GM18517 (cell line): Measurements from ENCODE around the gene AK3.
"Not testable (repeated sequence)": the region's sequence is repeated elsewhere in the genome, so short reads cannot be mapped to it uniquely, and the experiment has no call there.

Experiments
- ATAC-seq: cut with Tn5 transposase; IDR thresholded peaks from one replicate; pipeline ENCODE4 v1.9.1; 2021; ENCODE audit warnings: mild to moderate bottlenecking, moderate library complexity; ENCODE audit not compliant: unreplicated experiment

The AK3 gene

GRCh38 chr9:4669890-4670289, 71.1 kb downstream of the AK3 start:
- no peak for ATAC-seq

GRCh38 chr9:4668604-4669003, 72.4 kb downstream of the AK3 start:
- ATAC-seq: no peak

- ATAC-seq: no peak
Observed at GRCh38 chr9:4667681-4668080, 73.3 kb downstream of the AK3 start.

- ATAC-seq: no peak
Observed at GRCh38 chr9:4666042-4666699, 74.8 kb downstream of the AK3 start, which contains the start of gene SPATA6L. TSS of gene SPATA6L (minus strand) at chr9:4666480. CDS start at chr9:4666250, 230 bp downstream.

DNA sequence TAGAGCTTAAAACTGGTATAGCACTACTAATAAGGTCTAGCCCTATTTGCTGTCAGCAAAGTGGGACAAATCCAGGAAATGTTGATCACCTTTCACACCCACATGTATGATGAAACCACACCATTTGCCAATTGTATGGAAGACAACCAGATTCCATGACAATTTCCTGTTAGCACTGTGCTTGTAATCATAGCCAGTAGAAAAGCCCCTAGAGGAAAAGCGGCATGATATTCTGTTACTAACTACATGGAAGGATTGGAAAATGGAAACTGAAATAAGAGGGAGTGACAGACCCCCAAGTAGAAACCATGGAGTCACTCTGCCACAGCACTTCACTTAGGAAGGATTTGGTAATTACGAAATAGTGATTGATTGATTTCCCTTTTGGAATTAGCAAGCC, 75.6 kb downstream of the AK3 start:
- ATAC-seq: no peak

DNA sequence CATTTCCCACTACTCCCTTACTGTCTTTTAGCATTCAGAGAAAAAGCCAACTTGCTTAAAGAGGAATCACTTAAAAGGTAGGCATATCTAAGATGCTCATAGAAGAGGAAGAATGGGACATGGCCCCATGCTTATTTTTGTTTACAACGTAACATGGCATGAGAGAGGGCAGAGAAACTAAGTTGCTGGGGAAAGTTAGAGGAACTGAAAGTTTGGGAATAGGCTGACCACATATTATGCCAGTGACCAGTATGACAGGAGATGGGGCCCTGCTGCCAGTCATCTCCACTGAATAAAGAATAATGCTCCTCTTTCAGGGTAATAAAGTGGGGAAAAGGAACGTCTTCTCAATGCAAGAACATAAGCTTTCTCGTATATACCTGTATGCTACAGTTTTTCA, 77.0 kb downstream of the AK3 start:
- ATAC-seq: no peak

- no peak for ATAC-seq
Observed at GRCh38 chr9:4662989-4663792, 77.8 kb downstream of the AK3 start.

DNA sequence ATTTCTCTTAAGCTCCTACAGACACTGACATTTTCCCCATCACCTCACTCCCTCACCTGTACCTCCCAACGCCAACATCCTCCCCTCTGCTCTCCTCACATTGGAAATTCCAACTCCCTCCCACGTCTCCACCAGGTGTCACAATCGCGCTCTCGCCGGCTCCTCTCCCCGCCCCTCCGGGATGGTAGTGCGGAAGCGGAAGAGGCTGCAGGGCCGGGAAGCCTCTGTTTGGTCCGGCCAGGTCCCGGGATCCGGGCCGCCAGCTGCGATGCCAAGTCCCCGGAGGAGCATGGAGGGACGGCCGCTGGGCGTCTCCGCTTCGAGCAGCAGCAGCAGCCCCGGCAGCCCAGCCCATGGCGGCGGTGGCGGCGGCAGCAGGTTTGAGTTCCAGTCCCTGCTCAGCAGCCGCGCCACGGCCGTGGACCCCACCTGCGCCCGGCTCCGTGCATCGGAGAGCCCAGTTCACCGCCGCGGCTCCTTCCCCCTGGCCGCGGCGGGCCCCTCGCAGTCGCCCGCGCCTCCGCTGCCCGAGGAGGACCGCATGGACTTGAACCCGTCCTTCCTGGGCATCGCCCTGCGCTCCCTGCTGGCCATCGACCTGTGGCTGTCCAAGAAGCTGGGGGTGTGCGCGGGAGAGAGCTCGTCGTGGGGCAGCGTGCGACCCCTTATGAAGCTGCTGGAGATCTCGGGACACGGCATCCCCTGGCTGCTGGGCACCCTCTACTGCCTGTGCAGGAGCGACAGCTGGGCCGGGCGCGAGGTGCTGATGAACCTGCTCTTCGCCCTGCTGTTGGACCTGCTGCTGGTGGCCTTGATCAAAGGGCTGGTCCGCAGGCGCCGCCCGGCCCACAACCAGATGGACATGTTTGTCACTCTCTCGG, 78.7 kb downstream of the AK3 start, which contains the start of gene PLPP6:
Gene PLPP6, plus strand, starts transcription at position 187 of the 881 bp plus-strand sequence. Its CDS starts 82 bp downstream, at position 269.
- peak; percentile 89 for ATAC-seq

GRCh38 chr9:4661611-4662010, 79.4 kb downstream of the AK3 start:
- peak; percentile 8 for ATAC-seq

DNA sequence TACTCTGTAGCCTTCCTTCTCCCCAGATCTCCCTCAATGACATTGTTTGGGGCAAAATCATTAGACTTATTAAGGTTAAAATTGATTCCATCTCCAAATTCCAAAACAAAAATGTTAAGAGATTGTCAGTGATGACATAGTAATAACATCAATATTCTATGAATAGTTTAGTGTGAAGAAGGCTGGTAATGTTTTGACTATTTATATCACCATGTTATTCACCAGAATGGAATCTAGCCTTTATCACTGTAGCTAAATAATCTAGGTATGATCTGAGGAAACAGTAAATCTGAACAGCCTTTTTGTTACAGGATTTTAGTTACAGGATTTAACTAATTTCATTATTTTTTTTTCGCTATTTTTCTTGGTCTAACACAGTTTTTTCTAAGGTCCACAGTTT, 79.8 kb downstream of the AK3 start:
- ATAC-seq: no peak

DNA sequence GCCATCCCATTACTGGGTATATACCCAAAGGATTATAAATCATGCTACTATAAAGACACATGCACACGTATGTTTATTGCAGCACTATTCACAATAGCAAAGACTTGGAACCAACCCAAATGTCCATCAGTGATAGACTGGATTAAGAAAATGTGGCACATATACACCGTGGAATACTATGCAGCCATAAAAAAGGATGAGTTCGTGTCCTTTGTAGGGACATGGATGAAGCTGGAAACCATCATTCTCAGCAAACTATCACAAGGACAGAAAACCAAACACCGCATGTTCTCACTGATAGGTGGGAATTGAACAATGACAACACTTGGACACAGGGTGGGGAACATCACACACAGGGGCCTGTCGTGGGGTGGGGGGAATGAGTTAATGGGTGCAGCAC, 80.3 kb downstream of the AK3 start:
- ATAC-seq: not testable (repeated sequence)
